Mammary epithelial cell (primary cell): ENCODE data around the gene RDX.

ENCODE experiments used
- CTCF ChIP-seq, 2 donors: IDR thresholded peaks in 1 of 2; conservative IDR thresholded peaks in 1 of 2; 2 replicates each; pipeline ENCODE4 v1.5.1; 2011 to 2012; ENCODE audit warnings: inconsistent platforms in 2 of 2, low read length in 2 of 2, mild to moderate bottlenecking in 2 of 2, control low read depth in 1 of 2, low read depth in 1 of 2; ENCODE audit not compliant: insufficient read depth in 1 of 2; ENCODE audit errors: extremely low read depth in 1 of 2
- EZH2 ChIP-seq: IDR thresholded peaks from 2 replicates; pipeline ENCODE4 v1.6.1; 2012; ENCODE audit warnings: low read length, inconsistent platforms, borderline replicate concordance

- TF ChIP-seq EZH2 (no peak), CTCF (conservative IDR thresholded peaks at IDR 0.05 in 1 of 2, IDR thresholded peaks at IDR 0.05 in 1 of 2; ENCODE audit: extremely low read depth in 1 of 2, insufficient read depth in 1 of 2, low read depth in 1 of 2, low read length in 2 of 2) (no peak)
Measured at GRCh38 chr11:110207123-110207522, 89.3 kb downstream of the RDX start.
